PC-9 (cell line): ENCODE data around the gene DOC2B. TPM values are rescaled to one million over a fixed set of nuclear protein-coding genes. Genes with fewer than 3 reads are reported as not detected.

Experiments used
- BruUV-seq: library from RNA; stranded (reverse); fragments of 400-500 nt; replicated peaks from 2 replicates; lab custom pipeline; 2021; lab: Mats Ljungman, UMichigan
- CTCF ChIA-PET: fragments of 300-600 bp; sonication (Branson Sonifier 250); formaldehyde crosslinking; loops from one replicate; lab custom pipeline; 2022; ENCODE audit warnings: antibody characterized with exemption; lab: Charles Lee
- POLR2A ChIA-PET: fragments of 300-600 bp; sonication (Branson Sonifier 250); formaldehyde crosslinking; loops from one replicate; lab custom pipeline; 2022; ENCODE audit warnings: antibody characterized with exemption; ENCODE audit not compliant: unreplicated experiment; lab: Charles Lee
- DNase-seq, 2 experiments: peaks; one replicate each; pipeline versions ENCODE4 v3.0.0 to v3.0.0-alpha.2; 2015 to 2022; ENCODE audit warnings: mixed read lengths in 1 of 2
- H2AFZ ChIP-seq: fragments of 200-600 bp; sonication (generic); 2 replicates; pipeline ENCODE4 v1.8.1; 2017; ENCODE audit warnings: antibody characterized with exemption
- H3F3A ChIP-seq: fragments of 200-600 bp; sonication (generic); 2 replicates; pipeline ENCODE4 v1.8.1; 2017; ENCODE audit warnings: antibody characterized with exemption, mild to moderate bottlenecking, low read depth; ENCODE audit not compliant: insufficient read depth
- H3K27ac ChIP-seq: fragments of 200-600 bp; sonication (generic); 2 replicates; pipeline ENCODE4 v1.6.1; 2016; ENCODE audit warnings: mixed run types
- H3K27me3 ChIP-seq: fragments of 200-600 bp; sonication (generic); 2 replicates; pipeline ENCODE4 v1.6.1; 2016; ENCODE audit warnings: low read depth, mixed run types; ENCODE audit not compliant: insufficient read depth
- H3K36me3 ChIP-seq: fragments of 200-600 bp; sonication (generic); 2 replicates; pipeline ENCODE4 v1.6.1; 2016; ENCODE audit warnings: low read depth, mixed run types
- H3K4me1 ChIP-seq: fragments of 200-600 bp; sonication (generic); replicated peaks from 2 replicates; pipeline ENCODE4 v1.6.1; 2016; ENCODE audit warnings: mixed run types; ENCODE audit not compliant: insufficient read depth
- H3K4me2 ChIP-seq: fragments of 200-600 bp; sonication (generic); 2 replicates; pipeline ENCODE4 v1.6.1; 2017; ENCODE audit warnings: mixed run types
- H3K4me3 ChIP-seq: fragments of 200-600 bp; sonication (generic); 2 replicates; pipeline ENCODE4 v1.6.1; 2016; ENCODE audit warnings: mixed run types
- H3K79me2 ChIP-seq: fragments of 200-600 bp; sonication (generic); 2 replicates; pipeline ENCODE4 v1.6.1; 2017; ENCODE audit warnings: low read depth, mixed run types
- H3K9me2 ChIP-seq: fragments of 200-600 bp; sonication (generic); 2 replicates; pipeline ENCODE4 v1.8.1; 2017; ENCODE audit warnings: mild to moderate bottlenecking; ENCODE audit not compliant: insufficient read depth
- H3K9me3 ChIP-seq: fragments of 200-600 bp; sonication (generic); 2 replicates; pipeline ENCODE4 v1.8.1; 2016; ENCODE audit warnings: low read depth; ENCODE audit not compliant: insufficient read depth
- H4K20me1 ChIP-seq: fragments of 200-600 bp; sonication (generic); 2 replicates; pipeline ENCODE4 v1.8.1; 2017; ENCODE audit not compliant: insufficient read depth
- CTCF ChIP-seq: fragments of 200-600 bp; sonication (generic); conservative IDR thresholded peaks from 2 replicates; pipeline ENCODE4 v1.6.1; 2017; ENCODE audit warnings: mixed run types, antibody characterized with exemption, mild to moderate bottlenecking, moderate library complexity
- EZH2 ChIP-seq: fragments of 200-600 bp; sonication (generic); IDR thresholded peaks from 2 replicates; pipeline ENCODE4 v1.8.0; 2017; ENCODE audit warnings: antibody characterized with exemption, low read depth
- intact Hi-C: fragments of 100-400 bp; cut with micrococcal nuclease; formaldehyde crosslinking; loops from one replicate; pipeline ENCODE4 v1.10.0; 2022; ENCODE audit not compliant: unreplicated experiment
- total RNA-seq: library from RNA; stranded (reverse); gene quantifications from 2 replicates; pipeline ENCODE4 v1.2.3, GENCODE V29; 2021

Gene DOC2B
- total RNA-seq, 1 experiment from 2014 or later: not detected

GRCh38 chr17:179066-179432 lies 2.4 kb downstream of the DOC2B start:
- Histone ChIP-seq H3K9me3 (no peaks in the 10 kb centered on the region), H3K4me2 (no peak overlapping the region), H3K4me3 (no peak overlapping the region), H3K27me3 (peaks cover 27% of the 10 kb centered on the region), H3F3A (no peaks in the 10 kb centered on the region), H3K27ac (no peak overlapping the region), H3K36me3 (no peaks in the 10 kb centered on the region), H4K20me1 (no peaks in the 10 kb centered on the region), H3K9me2 (no peaks in the 10 kb centered on the region), H3K79me2 (no peaks in the 10 kb centered on the region), H2AFZ (no peak overlapping the region), H3K4me1 (no peaks in the 10 kb centered on the region)
- TF ChIP-seq CTCF: no peak
- no peak for TF ChIP-seq EZH2
- POLR2A ChIA-PET: no interaction called here
- BruUV-seq: no TSS peak
- CTCF ChIA-PET: interaction anchor here (0.6 kb wide), 1 partner anchor 33 kb away, joined by 4 read pairs; no protein-coding TSS in a partner anchor
- DNase-seq: no peak
- intact Hi-C loops: no loop called here

GRCh38 chr17:178292-179065 lies 3.0 kb downstream of the DOC2B start:
- BruUV-seq: no TSS peak
- H3K27me3 ChIP-seq: peaks cover 26% of the 10 kb centered on the region
- H2AFZ ChIP-seq: no peak overlapping the region
- POLR2A ChIA-PET: no interaction called here
- DNase-seq: no peak
- TF ChIP-seq CTCF: no peak
- TF ChIP-seq EZH2: no peak
- CTCF ChIA-PET: interaction anchor here (0.6 kb wide), 1 partner anchor 32 kb away, joined by 4 read pairs; no protein-coding TSS in a partner anchor
- H3K27ac ChIP-seq: no peak overlapping the region
- H3K9me3 ChIP-seq: no peaks in the 10 kb centered on the region
- H3K4me1 ChIP-seq: no peaks in the 10 kb centered on the region
- H3K9me2 ChIP-seq: no peaks in the 10 kb centered on the region
- intact Hi-C loops: no loop called here
- H3K79me2 ChIP-seq: no peaks in the 10 kb centered on the region
- no peak overlapping the region for H3K4me3 ChIP-seq
- no peaks in the 10 kb centered on the region for H3F3A ChIP-seq
- H3K4me2 ChIP-seq: no peak overlapping the region
- H3K36me3 ChIP-seq: no peaks in the 10 kb centered on the region
- no peaks in the 10 kb centered on the region for H4K20me1 ChIP-seq

DNA sequence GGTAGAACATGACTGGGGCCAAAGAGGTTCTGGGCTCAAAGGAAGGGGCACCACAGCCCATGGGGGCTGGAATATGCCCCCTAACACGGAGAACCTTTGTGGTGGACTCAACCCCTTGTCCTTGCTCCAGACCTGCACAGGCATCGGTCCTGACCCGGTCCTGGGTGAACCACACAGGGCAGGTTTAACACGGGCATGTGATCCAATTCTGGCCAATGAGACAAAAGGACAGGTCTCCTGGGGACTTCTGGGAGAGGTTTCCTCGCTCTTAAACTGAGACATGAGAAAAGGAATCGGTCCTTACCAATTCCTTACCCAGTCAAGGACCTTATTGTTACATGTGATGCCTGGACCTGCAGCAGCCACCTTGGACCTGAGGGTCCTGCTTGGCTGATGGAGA lies 3.7 kb downstream of the DOC2B start:
- CTCF ChIA-PET: no interaction called here
- Histone ChIP-seq H3F3A (no peaks in the 10 kb centered on the region), H2AFZ (no peak overlapping the region), H3K27ac (no peak overlapping the region), H3K4me2 (no peak overlapping the region), H3K9me2 (no peaks in the 10 kb centered on the region), H3K79me2 (no peaks in the 10 kb centered on the region), H3K9me3 (no peaks in the 10 kb centered on the region), H3K4me3 (no peak overlapping the region), H3K36me3 (no peaks in the 10 kb centered on the region), H4K20me1 (no peaks in the 10 kb centered on the region), H3K4me1 (no peaks in the 10 kb centered on the region), H3K27me3 (peaks cover 26% of the 10 kb centered on the region)
- TF ChIP-seq CTCF (no peak), EZH2 (no peak)
- DNase-seq: no peak
- intact Hi-C loops: no loop called here
- no TSS peak for BruUV-seq
- POLR2A ChIA-PET: no interaction called here
